ENCODE results near the gene GUCY1A1. TPM values are rescaled to one million over a fixed set of nuclear protein-coding genes. Genes with fewer than 3 reads are reported as not detected.
A peak's percentile ranks its signal among the peaks of the same experiment; 100 is the strongest.

The GUCY1A1 gene
- total RNA-seq, 2 donors from 2014 or later: 2.7 to 21.4 TPM

DNA sequence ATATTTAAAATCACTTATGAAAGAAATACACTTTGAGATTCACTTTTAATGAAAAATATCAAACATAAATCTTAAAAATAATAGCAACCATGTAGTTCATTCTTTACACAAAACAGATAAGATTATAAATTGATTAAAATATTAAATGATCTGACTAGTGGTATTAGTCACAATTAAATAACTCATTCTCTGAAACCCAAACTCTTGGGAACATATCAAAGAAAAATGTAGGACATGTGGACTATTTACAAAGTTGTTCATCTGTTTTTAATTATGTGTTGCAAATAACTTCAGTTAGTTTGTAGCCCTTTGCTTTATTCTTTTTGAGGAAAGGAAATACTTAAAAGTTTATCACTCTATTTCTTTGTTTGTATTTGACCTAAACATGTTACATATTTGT is 9.5 kb upstream of the GUCY1A1 start:
- ATAC-seq (no peak), DNase-seq (no peak)
- intact Hi-C loops (cut with DNase I, micrococcal nuclease): no loop called here

DNA sequence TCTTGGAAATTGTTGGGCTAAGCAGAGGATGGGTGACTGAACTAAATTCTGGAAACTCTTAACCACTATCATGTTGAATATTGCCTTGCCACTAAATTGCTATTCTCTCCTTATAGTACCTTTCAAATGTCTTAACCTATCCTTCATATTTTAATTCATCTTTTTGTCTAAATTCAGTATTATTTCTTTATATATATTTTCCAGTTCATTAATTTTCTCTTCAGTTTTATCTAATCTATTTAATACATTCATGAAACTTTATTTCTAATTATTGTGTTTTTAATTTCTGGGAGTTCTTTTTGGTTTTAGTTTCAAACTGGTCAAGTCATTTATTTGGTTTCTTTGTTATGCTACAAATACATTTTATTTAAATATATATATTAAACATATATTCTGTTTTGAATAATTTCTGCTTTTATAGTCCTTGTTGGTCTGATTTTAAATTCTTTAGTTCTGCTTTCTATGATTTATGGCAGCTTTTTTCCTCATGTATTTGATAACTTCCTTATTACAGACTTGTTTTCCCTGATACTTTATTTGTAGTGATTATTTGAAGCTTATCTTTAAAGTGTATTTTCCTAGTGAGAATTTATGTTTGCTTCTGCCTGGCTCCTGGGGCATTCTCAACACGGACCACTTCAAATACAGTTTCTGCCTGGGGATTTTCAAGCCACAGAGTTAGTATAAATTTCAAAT is 8.5 kb upstream of the GUCY1A1 start:
- intact Hi-C loops (cut with DNase I, micrococcal nuclease): no loop called here
- DNase-seq (no peak), ATAC-seq (no peak)

DNA sequence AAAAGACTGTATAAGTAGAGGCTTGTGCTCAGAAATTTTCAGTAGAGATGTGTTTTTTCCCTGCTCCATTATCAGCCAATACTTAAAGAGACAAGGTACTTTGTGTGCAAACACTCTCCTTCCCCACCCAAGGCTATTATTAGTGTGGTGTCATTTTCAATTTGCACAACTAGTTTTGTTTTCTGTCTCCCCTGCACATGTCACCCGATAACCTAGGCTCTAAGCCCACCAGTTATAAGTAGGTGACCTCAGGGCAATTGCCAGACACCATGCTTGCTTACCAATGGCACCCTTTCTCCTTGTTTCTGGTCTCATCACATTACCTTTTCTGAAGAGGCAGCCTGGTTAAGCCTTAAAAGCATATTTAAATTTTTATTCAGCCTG is 8.0 kb upstream of the GUCY1A1 start:
- DNase-seq: no peak
- ATAC-seq: no peak
- intact Hi-C loops (cut with DNase I, micrococcal nuclease): no loop called here

DNA sequence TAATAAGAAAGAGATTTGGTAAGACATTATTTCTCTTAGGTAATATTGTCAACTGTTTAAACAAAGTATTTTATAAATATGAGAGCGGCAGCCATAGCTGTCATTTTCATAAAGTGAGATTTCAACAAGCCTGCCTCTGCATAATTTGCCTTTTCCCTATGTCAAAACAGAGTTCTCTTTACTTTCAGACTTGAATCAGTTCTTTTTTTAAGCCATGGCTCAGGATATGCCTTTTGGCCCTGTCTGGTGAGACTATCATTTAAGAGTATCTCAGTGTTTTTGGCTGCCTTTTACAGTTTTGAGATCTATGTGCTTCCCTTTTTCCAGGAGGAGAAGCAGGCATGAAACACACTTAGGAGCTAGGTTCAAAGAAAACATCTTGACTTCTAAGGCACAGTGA is 7.5 kb upstream of the GUCY1A1 start:
- DNase-seq (no peak), ATAC-seq (no peak)
- intact Hi-C loops (cut with DNase I, micrococcal nuclease): no loop called here

DNA sequence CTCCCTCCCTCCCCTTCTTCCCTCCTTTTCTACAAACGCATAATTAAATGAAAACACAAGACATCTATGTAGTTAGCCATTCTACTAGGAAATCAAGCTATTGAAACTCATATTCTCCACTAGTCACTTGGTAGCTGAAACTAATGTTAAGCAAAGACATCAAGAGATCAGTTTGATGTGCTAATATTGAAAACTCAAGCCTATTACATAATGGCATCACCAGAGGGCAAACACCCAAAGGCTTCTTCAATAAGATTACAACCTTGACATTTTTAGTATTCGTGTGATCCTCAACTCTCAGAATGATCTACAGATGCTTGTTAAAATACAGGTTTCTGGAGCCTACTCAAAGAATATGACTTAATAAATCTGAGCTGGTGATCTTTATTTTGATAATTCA is 6.2 kb upstream of the GUCY1A1 start:
- no peak for DNase-seq
- intact Hi-C loops (cut with DNase I, micrococcal nuclease): no loop called here
- ATAC-seq: no peak

GRCh38 chr4:155665054-155665453 is 1.6 kb upstream of the GUCY1A1 start:
- no peak for ATAC-seq
- intact Hi-C loops (cut with DNase I, micrococcal nuclease): no loop called here
- DNase-seq: no peak

DNA sequence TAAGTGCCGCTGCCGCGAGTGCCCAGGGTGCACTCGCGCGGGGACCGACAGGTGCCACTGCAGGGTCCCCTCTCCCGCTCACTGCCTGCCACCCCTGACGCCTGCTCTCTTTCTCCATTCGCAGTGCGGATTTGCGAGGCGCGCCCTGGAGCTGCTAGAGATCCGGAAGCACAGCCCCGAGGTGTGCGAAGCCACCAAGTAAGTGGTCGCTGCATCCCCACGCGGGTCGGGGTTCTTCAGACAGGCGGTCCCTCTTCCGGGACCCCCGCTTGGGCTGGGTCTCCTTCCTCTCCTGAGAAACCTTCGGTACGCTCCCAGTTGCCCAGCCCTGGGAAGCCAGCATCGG is 547 bp downstream of the GUCY1A1 start:
- DNase-seq (peak in 1 of 2 donors; percentile 22), ATAC-seq (peak; percentile 16)
- intact Hi-C loops (cut with DNase I, micrococcal nuclease): no loop called here

GRCh38 chr4:155667568-155668511 is 1.2 kb downstream of the GUCY1A1 start:
- ATAC-seq (peak; percentile 16), DNase-seq (peak; percentile 29 to 38)
- intact Hi-C loops (cut with DNase I, micrococcal nuclease): no loop called here

GRCh38 chr4:155668707-155669220 is 2.1 kb downstream of the GUCY1A1 start:
- DNase-seq (no peak), ATAC-seq (no peak)
- intact Hi-C loops (cut with DNase I, micrococcal nuclease): no loop called here

- ATAC-seq: no peak
- no peak for DNase-seq
- intact Hi-C loops (cut with DNase I, micrococcal nuclease): loop anchor here in 1 of 2 donors (10.0 kb wide), 1 partner anchor 102 kb away; no protein-coding TSS in a partner anchor
These were observed 5.7 kb downstream of the GUCY1A1 start for GRCh38 chr4:155672342-155672741.

DNA sequence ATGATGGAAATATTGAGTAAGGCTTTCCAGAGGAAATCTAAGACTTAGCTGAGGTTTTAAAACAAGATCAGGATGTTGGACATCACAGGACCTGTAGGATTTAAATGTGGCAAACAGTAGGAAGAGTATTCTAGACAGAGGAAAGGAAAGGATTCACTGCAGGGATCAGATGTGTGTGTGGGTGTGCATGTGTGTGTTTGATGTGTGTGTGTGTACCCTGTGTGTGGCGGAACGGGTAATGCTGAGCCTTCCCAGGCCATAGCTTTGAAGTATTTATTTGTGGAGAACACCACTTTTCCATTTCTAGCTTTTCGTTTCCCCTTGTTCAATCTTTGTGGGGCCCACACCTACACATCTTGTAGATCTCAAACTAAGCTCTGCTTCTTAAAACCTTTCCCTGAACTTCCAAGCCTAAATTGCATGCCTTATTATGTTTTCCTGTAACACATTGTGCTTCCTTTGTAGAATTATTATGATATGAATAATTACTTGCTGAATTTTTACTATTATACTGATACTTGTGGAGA is 6.9 kb downstream of the GUCY1A1 start:
- no peak for DNase-seq
- intact Hi-C loops (cut with DNase I, micrococcal nuclease): loop anchor here in 1 of 2 donors (10.0 kb wide), 1 partner anchor 101 kb away; no protein-coding TSS in a partner anchor
- ATAC-seq: no peak

- DNase-seq (no peak), ATAC-seq (peak; percentile 37)
- intact Hi-C loops (cut with DNase I, micrococcal nuclease): loop anchor here in 1 of 2 donors (10.0 kb wide), 1 partner anchor 100 kb away; no protein-coding TSS in a partner anchor
These were observed 8.0 kb downstream of the GUCY1A1 start for GRCh38 chr4:155674669-155675071.

GRCh38 chr4:155675709-155676429 is 9.2 kb downstream of the GUCY1A1 start:
- peak; percentile 25 for ATAC-seq
- intact Hi-C loops (cut with DNase I, micrococcal nuclease): loop anchor here in 1 of 2 donors (10.0 kb wide), 1 partner anchor 99 kb away; no protein-coding TSS in a partner anchor
- DNase-seq: no peak

DNA sequence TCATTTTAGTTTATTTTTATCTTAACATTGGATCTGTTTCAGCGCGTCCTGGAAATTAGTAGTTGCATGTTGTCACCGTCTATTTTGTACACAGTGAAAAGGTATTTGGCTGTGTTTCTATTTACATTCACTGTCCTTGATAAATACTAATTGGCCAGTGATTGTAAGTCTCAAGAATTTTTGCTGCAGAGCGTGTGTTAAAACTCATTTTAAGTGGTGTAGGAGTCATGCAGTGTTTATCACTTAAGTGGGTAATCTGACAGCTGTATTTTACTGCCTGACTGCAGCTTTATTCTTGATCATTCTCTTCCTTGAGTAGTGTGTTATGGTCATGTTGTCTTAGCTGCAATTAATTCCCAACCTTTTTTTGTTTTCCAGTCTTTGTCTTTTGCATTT is 9.8 kb downstream of the GUCY1A1 start:
- ATAC-seq: no peak
- intact Hi-C loops (cut with DNase I, micrococcal nuclease): loop anchor here in 1 of 2 donors (10.0 kb wide), 1 partner anchor 98 kb away; no protein-coding TSS in a partner anchor
- DNase-seq: no peak

GRCh38 chr4:155678011-155678410 is 11.4 kb downstream of the GUCY1A1 start:
- DNase-seq (no peak), ATAC-seq (no peak)
- intact Hi-C loops (cut with DNase I, micrococcal nuclease): loop anchor here in 1 of 2 donors (10.0 kb wide), 1 partner anchor 97 kb away; no protein-coding TSS in a partner anchor

GRCh38 chr4:155679343-155679742 is 12.7 kb downstream of the GUCY1A1 start:
- intact Hi-C loops (cut with DNase I, micrococcal nuclease): loop anchor here in 1 of 2 donors (10.0 kb wide), 1 partner anchor 95 kb away; no protein-coding TSS in a partner anchor
- DNase-seq: no peak
- ATAC-seq: no peak

GRCh38 chr4:155681886-155682285 is 15.2 kb downstream of the GUCY1A1 start:
- intact Hi-C loops (cut with DNase I, micrococcal nuclease): no loop called here

GRCh38 chr4:155684423-155684822 is 17.8 kb downstream of the GUCY1A1 start:
- DNase-seq: no peak
- intact Hi-C loops (cut with DNase I, micrococcal nuclease): no loop called here
- ATAC-seq: no peak

More at GRCh38 chr4:155681886-155682285, 15.2 kb downstream of the GUCY1A1 start:
- ATAC-seq (no peak), DNase-seq (no peak)

All from left colon (tissue), 2 donors.